ENCODE measurements around the gene DNAJB8.

Gene DNAJB8

DNA sequence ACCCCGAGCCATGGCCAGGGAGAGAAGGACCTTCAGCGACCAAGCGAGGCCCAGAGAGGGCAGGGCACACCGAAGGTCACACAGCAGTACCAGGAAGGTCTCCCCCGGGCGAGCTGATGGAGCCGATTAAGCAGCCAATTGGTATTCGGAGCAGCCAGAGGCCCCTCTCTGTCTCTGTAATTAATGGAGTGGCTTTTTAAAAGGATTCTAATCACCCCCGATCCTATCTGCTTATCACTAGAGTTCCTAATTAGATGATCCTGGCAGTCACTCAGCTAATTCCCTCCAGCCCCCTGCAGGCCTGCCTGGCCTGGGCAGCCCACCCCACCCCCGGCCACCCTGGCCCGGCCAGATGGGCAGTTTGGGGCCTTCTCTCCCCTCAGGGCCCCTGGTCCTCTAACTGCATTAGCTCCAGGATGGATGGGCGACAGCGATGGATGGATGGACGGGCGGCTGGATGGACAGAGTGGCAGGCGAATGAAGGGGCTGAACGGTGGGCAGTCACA is 1.6 kb upstream of the DNAJB8 start:
- no peak for DNase-seq (ENCODE audit: low read depth, low spot score)

DNA sequence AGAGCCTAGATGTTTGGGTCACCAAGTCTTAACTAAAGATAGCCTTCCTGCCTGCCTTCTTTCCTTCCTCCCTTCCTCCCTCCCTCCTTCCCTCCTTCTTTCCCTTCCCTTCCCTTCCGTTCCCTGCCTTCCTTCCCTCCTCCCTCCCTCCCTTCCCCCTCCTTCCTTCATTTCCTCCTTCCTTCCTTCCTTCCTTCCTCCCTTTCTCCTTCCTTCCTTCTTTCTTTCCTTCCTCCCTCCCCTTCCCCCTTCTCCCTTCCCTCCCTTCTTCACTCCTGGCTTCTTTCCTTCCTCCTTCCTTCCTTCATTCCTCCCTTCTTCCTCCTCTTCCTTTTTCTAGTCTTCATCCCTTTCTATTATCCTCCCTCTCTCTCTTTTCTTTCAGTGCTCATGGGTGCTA is 2.0 kb downstream of the DNAJB8 start:
- DNase-seq (ENCODE audit: low read depth, low spot score), result no peak

DNA sequence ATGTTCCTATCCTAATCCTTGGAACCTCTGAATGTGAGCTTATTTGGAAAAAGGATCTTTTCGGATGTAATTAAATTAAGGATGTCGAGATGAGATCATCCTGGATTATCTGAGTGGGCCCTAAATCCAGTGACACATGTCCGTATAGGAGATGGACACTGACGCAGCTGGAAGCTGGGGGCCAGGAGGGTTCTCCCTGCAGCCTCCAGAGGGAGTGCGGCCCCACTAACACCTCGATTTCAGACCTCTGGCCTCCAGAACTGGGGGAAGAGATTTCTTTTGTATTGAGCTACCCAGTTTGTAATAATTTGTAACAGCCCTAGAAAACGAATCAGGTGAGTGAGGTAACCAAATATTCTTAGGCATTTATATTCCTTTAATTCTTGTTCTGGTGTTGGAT is 2.5 kb downstream of the DNAJB8 start:
- DNase-seq (ENCODE audit: low read depth, low spot score), result no peak

DNA sequence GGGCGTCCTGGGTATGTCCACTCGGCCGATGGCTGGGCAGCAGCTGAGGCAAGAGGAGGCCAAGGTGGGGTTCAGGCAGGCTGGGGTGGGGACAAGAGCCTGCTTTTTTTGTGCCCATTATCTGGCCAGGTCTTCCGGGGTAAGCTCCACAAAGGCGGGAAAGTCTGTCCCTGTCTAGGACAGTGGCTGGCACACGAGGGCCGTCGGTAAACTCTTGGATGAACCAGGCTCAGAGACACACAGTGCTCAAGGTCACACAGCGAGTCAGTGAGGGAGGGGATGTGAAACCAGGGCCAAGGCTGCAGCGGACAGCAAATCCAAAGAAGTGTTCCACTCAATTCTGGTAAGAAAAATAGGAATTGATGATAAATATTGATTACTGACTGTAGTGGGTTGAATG is 2.9 kb downstream of the DNAJB8 start:
- no peak for DNase-seq (ENCODE audit: low read depth, low spot score)

GRCh38 chr3:128463354-128463753 is 3.3 kb downstream of the DNAJB8 start:
- DNase-seq (ENCODE audit: low read depth, low spot score), result no peak

GRCh38 chr3:128462931-128463330 is 3.8 kb downstream of the DNAJB8 start:
- DNase-seq (ENCODE audit: low read depth, low spot score), result no peak

GRCh38 chr3:128462341-128462910 is 4.3 kb downstream of the DNAJB8 start:
- DNase-seq (ENCODE audit: low read depth, low spot score), result no peak

- no peak for DNase-seq (ENCODE audit: low read depth, low spot score)
Measured at GRCh38 chr3:128461731-128462130, 5.0 kb downstream of the DNAJB8 start.

- no peak for DNase-seq (ENCODE audit: low read depth, low spot score)
Measured at GRCh38 chr3:128459461-128459820, 7.2 kb downstream of the DNAJB8 start.

- DNase-seq (ENCODE audit: low read depth, low spot score), result no peak
Measured at GRCh38 chr3:128458746-128459460, 7.8 kb downstream of the DNAJB8 start.

DNA sequence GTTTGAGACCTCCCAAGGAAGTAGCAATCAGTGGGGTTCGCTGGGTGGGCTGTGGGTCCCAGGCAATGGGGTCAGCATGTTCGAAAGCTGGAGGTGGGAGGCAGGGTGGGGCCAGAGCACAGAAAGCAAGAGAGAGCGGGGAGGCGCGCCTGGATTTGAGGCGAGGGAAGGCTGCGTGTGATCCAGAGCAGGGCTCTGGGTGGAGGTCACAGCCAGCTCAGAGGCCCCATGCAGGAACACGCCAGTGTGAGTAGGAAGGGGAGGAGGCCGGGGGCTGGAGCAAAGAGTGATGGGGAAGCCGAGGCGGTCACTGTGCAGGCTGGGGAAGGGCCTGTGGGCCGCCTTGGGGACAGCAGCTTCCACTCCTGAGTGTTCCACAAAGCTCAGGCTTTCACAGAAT is 8.8 kb downstream of the DNAJB8 start:
- no peak for DNase-seq (ENCODE audit: low read depth, low spot score)

GRCh38 chr3:128456776-128457715 is 9.6 kb downstream of the DNAJB8 start:
- DNase-seq (ENCODE audit: low read depth, low spot score), result no peak

DNA sequence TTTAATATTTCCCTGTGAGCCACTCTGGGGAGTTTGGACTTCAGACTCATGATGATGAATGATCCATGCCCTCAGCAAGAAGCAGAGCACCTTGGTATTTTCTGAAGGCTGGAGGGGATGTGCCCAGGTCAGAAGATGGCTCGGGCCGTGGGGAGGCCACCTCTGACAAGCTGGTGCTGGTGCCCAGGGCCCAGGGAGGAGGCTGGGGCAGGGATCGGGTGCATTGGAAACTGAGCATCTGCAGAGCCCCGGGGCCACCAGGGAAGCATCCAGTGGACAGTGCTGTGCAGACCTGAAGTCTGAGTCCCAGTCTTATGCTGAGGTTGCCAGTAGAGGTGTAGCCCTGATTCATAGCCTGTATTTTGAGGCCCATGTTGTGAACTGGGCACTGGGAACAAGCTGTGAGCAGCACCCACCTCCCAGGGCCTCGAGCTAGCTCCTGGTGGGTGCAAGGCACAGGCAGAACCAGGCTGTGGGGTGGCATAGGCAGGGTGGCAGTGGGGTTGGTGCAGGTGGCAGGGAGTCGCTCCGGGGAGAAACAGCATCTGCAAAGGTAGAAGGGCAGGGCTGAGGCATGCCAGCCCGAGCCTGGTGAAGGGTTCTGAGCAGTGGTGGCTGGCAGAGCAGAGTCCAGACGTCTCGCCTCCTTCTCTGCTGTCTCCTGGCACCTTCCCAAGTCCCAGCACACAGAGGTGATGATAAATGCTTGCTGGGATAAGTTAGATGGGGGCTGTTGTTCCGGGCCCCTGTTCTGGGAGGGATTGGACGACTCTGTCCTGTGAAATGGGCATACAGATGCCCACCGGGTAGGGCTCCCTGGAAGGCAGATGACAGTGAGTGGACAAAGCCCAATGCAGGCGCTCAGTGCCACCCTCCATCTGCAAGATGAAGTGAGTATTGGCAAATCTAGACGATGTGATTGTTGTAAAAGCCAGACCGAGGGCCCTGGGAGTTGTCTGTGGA is 10.6 kb downstream of the DNAJB8 start:
- no peak for DNase-seq (ENCODE audit: low read depth, low spot score)

DNA sequence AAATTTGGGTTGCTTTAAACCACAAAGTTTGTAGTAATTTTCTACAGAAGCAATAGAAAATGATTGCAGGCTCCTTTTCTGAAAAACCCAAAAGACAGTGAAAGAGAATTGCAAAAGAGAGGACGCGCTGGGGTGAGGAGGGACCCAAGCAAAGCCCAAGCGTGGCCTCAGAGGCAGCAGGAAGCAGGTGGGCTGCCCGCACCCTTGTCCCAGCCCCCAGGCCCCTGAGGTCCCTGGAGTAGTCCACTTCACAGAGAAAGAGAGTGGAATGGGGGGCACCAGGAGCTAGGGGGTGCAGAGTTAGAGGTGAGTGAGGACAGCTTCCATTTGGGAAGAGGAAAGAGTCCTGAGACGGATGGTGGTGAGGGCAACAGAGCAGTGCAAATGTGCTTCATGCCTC is 11.6 kb downstream of the DNAJB8 start:
- DNase-seq (ENCODE audit: low read depth, low spot score), result no peak

GRCh38 chr3:128454310-128454618 is 12.4 kb downstream of the DNAJB8 start:
- DNase-seq (ENCODE audit: low read depth, low spot score), result no peak

DNA sequence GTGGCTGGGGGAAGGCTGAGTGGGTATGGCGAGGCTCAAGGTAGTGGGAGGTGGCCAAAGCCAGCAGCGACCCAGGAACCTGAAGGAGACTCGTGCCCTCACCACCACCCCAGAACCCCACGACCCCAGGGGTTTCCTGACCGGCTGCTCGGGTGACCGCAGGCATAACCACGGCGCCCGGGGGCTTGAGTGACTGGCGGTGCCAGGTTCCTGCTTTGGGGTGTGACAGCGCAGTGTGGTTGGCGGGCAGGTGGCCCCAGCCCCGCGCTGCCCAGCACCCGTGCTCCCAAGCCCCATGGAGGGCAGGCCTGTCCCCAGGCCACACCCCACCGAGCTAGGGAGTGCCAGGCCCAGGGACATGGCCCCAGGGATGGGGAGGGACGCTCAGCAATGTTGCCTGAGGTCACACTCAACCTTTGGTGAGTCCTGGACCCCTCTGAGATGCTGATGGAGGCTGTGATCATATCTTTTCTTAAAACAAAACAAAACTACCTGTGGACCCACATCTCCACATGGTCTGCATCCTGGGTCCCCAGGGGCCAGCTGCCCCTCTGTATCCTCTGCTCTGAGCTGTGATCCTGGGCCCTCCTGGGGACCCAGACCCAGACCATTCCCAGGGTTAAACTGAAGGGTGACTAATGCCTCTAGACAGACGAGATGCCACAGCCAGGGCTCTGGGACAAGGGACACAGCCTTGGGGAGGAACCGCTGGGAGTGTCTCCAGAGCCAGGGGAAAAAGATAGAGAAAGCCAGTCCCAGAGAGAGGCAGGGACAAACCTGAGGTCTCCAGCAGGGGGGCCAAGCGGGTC is 13.0 kb downstream of the DNAJB8 start:
- DNase-seq (ENCODE audit: low read depth, low spot score), result no peak

- no peak for DNase-seq (ENCODE audit: low read depth, low spot score)
Measured at GRCh38 chr3:128452678-128453275, 13.9 kb downstream of the DNAJB8 start.

GRCh38 chr3:128452120-128452519 is 14.6 kb downstream of the DNAJB8 start:
- no peak for DNase-seq (ENCODE audit: low read depth, low spot score)

DNA sequence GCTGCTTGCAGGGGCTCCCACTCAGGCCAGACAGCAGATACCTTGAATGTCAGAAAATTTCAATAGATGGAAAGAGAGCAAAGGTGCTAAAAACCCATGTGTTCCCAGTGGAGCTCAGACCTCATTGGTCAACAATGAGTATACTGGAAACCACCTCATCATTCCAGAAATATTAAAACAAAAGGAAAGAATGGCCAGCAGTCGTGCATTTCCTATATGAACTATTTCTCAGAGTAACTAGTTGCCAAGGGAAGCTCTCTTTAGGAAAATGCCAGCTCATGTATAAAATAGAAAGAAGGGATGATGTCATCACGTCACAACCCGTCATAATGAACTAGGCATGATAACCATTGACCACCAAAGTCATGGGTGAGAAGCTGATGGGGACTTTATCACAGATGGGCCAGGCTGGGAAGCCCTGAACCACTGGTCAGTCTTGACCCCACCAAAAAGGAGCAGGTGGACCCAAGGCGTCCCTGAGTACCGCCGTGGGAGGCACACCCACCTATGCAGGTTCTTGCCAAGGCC is 17.5 kb downstream of the DNAJB8 start:
- no peak for DNase-seq (ENCODE audit: low read depth, low spot score)

DNA sequence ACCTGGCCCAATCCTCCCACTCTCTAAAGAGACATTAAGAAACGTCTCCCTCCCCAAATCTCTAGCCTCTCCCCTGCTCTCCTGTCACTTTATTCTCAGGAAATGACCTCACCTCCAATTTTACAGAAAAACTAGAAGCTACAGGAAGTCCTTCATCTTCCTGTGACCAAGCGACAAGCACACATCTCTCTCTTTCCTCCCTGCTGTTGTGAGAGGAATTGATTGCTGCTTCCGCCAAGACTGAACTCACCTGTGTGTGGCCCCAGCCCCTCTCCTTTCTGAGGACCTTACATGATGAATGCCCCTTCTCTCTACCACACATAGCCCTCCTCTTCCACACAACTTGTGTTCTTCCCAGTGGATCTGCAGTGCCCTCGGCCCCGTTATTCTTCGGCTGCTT is 18.2 kb downstream of the DNAJB8 start:
- no peak for DNase-seq (ENCODE audit: low read depth, low spot score)
